HEK293T (cell line): ENCODE data around the gene LRRC17.

Source experiments
- BHLHE40 ChIP-seq: fragments of 450-650 bp; IDR thresholded peaks from 2 replicates; pipeline ENCODE4 v1.6.1; 2016; ENCODE audit warnings: mild to moderate bottlenecking, moderate library complexity, borderline replicate concordance
- CTBP1 ChIP-seq: fragments of 450-650 bp; IDR thresholded peaks from 2 replicates; pipeline ENCODE4 v1.6.1; 2016; ENCODE audit warnings: borderline replicate concordance
- FOXA1 ChIP-seq: fragments of 450-650 bp; IDR thresholded peaks from 2 replicates; pipeline ENCODE4 v1.6.1; 2016; ENCODE audit warnings: mild to moderate bottlenecking
- FOXK2 ChIP-seq: fragments of 450-650 bp; IDR thresholded peaks from 2 replicates; pipeline ENCODE4 v1.6.1; 2016; ENCODE audit warnings: mild to moderate bottlenecking
- FOXM1 ChIP-seq: fragments of 450-650 bp; IDR thresholded peaks from 2 replicates; pipeline ENCODE4 v1.6.1; 2017; ENCODE audit warnings: mild to moderate bottlenecking, borderline replicate concordance
- HDGF ChIP-seq: fragments of 450-650 bp; IDR thresholded peaks from 2 replicates; pipeline ENCODE4 v1.6.1; 2017; ENCODE audit warnings: antibody characterized with exemption, borderline replicate concordance
- L3MBTL2 ChIP-seq: fragments of 450-650 bp; conservative IDR thresholded peaks from 2 replicates; pipeline ENCODE4 v1.6.1; 2016; ENCODE audit warnings: mild to moderate bottlenecking
- NFRKB ChIP-seq: fragments of 450-650 bp; IDR thresholded peaks from 2 replicates; pipeline ENCODE4 v1.6.1; 2016; ENCODE audit warnings: mild to moderate bottlenecking, moderate library complexity
- PKNOX1 ChIP-seq: fragments of 450-650 bp; IDR thresholded peaks from 2 replicates; pipeline ENCODE4 v1.6.1; 2016
- SUZ12 ChIP-seq: fragments of 450-650 bp; IDR thresholded peaks from 2 replicates; pipeline ENCODE4 v1.6.1; 2016; ENCODE audit warnings: mild to moderate bottlenecking
- TARDBP ChIP-seq: fragments of 450-650 bp; IDR thresholded peaks from 2 replicates; pipeline ENCODE4 v1.6.1; 2016
- ZNF384 ChIP-seq: fragments of 450-650 bp; IDR thresholded peaks from 2 replicates; pipeline ENCODE4 v1.6.1; 2016

- TF ChIP-seq FOXM1: no peak
- TF ChIP-seq TARDBP: no peak
- no peak for TF ChIP-seq BHLHE40
- no peak for TF ChIP-seq NFRKB
- no peak for TF ChIP-seq SUZ12
- TF ChIP-seq ZNF384: no peak
- TF ChIP-seq FOXA1: no peak
- TF ChIP-seq HDGF: no peak
- TF ChIP-seq CTBP1: no peak
- TF ChIP-seq PKNOX1: no peak
- no peak for TF ChIP-seq FOXK2
- TF ChIP-seq L3MBTL2: no peak
Observed at GRCh38 chr7:102992509-102992937, 79.7 kb downstream of the LRRC17 start.
